ENCODE results near the gene THAP3. TPM values are rescaled to one million over a fixed set of nuclear protein-coding genes. Genes with fewer than 3 reads are reported as not detected.

The THAP3 gene
- total and polyA plus RNA-seq, 9 of the 15 experiments (the other 6 are each of a cell fraction or from before 2014, with no cell fraction given), result 1.9 to 31.2 (median 18.2) TPM

- TF ChIP-seq ZNF239 (CRISPR knock-in tag; IDR thresholded peaks at IDR 0.05), result no peak
- no peak; the same call in 1 of the 2 replicates for TF ChIP-seq JUND (IDR thresholded peaks at IDR 0.05; ENCODE audit: borderline replicate concordance, low read depth, low read length)
- TF ChIP-seq JUND (tag; IDR thresholded peaks at IDR 0.05; ENCODE audit: borderline replicate concordance, low read depth, low read length), result peak; percentile 36; the same call in 2 of the 3 replicates
- peak; percentile 52 for TF ChIP-seq CREB1 (IDR thresholded peaks at IDR 0.05)
- TF ChIP-seq CREB1 (CRISPR knock-in tag; IDR thresholded peaks at IDR 0.05), result peak; percentile 49
- 0 out of 2 replicates have a peak, but pooled peaks have one; percentile 43 for TF ChIP-seq ATF2 (CRISPR knock-in tag; IDR thresholded peaks at IDR 0.05)
- no peak for TF ChIP-seq XRCC3 (IDR thresholded peaks at IDR 0.05)
- no peak; the same call in 1 of the 2 replicates for TF ChIP-seq PML (IDR thresholded peaks at IDR 0.05; ENCODE audit: low read length)
- peak; percentile 25; the same call in 1 of the 2 replicates for TF ChIP-seq ZBTB9 (CRISPR knock-in tag; IDR thresholded peaks at IDR 0.05)
- peak; percentile 26; the same call in 1 of the 2 replicates for TF ChIP-seq NFIX (CRISPR knock-in tag; IDR thresholded peaks at IDR 0.05; ENCODE audit: low read depth)
- TF ChIP-seq BHLHE40 (IDR thresholded peaks at IDR 0.05; ENCODE audit: low read length), result peak; percentile 4; the same call in 1 of the 2 replicates
- TF ChIP-seq EP400 (IDR thresholded peaks at IDR 0.05), result peak; percentile 55; the same call in 1 of the 2 replicates
- TF ChIP-seq ZNF140 (CRISPR knock-in tag; IDR thresholded peaks at IDR 0.05), result no peak
- no peak for TF ChIP-seq PTRF (tag; IDR thresholded peaks at IDR 0.05)
- no peak for TF ChIP-seq NUFIP1 (IDR thresholded peaks at IDR 0.05; ENCODE audit: partially characterized antibody)
- TF ChIP-seq MCM3 (IDR thresholded peaks at IDR 0.05), result no peak
- no peak; the same call in 1 of the 2 replicates for TF ChIP-seq ZBTB2 (IDR thresholded peaks at IDR 0.05)
- TF ChIP-seq TFAP4 (CRISPR knock-in tag; IDR thresholded peaks at IDR 0.05; ENCODE audit: borderline replicate concordance), result peak; percentile 36; the same call in 1 of the 2 replicates
- TF ChIP-seq ZEB2 (IDR thresholded peaks at IDR 0.05), result no peak
- TF ChIP-seq MYBL2 (IDR thresholded peaks at IDR 0.05; ENCODE audit: low read depth), result no peak; the same call in 1 of the 2 replicates
- TF ChIP-seq MYBL2 (CRISPR knock-in tag; IDR thresholded peaks at IDR 0.05; ENCODE audit: borderline replicate concordance), result no peak
- no peak for TF ChIP-seq ZNF316 (IDR thresholded peaks at IDR 0.05)
- no peak for TF ChIP-seq ZNF512 (tag; IDR thresholded peaks at IDR 0.05)
Measured at GRCh38 chr1:6624710-6625583, at the start of gene THAP3 (continued).

Measured in K562 (cell line).